Measurements from ENCODE around the gene TCERG1L. TPM values are rescaled to one million over a fixed set of nuclear protein-coding genes. Genes with fewer than 3 reads are reported as not detected.

Gene TCERG1L
- total and polyA plus RNA-seq, 8 donors = 0.18 TPM; not detected in 7

DNA sequence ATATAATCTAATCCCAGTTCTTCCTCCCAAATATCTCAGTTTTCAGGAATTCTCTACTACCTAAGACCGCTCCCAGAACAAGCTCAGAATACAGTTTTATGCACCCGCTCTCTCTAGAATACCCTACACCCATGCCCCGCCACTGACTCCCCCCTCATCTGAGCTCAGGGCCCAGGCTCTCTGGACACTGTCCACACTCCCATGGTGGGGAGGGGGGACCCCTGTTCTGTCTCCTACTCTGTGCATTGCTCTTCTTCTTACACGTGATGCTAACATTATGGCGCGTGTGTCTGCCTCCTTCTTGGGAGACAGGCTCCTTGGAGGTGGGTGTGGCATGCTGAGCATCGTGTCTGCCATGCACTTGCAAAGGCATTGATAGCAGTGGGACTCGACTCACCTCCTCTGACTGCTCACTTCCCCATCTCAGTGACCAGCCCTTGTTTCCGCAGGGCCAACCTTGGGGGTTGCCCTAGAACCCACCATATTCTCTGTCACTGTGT, 127.9 kb downstream of the TCERG1L start:
- no peak overlapping the region for H3K4me3 ChIP-seq
- no peaks in the 10 kb centered on the region for H3K36me3 ChIP-seq
- no peaks in the 10 kb centered on the region for H3K9me3 ChIP-seq
- 81 to 89% (median 86%) methylated on average over 9 of the region's 9 CpGs for WGBS, 5 donors
- peaks cover 0 to 39% (median 0%) of the 10 kb centered on the region in 3 donors for H3K27me3 ChIP-seq
- H3K27ac ChIP-seq = no peak overlapping the region
- TF ChIP-seq POLR2AphosphoS5 (IDR thresholded peaks at IDR 0.05) (no peak), EP300 (IDR thresholded peaks at IDR 0.05) (no peak), POLR2A (IDR thresholded peaks at IDR 0.05) (no peak)
- TF ChIP-seq, protein P1, sequence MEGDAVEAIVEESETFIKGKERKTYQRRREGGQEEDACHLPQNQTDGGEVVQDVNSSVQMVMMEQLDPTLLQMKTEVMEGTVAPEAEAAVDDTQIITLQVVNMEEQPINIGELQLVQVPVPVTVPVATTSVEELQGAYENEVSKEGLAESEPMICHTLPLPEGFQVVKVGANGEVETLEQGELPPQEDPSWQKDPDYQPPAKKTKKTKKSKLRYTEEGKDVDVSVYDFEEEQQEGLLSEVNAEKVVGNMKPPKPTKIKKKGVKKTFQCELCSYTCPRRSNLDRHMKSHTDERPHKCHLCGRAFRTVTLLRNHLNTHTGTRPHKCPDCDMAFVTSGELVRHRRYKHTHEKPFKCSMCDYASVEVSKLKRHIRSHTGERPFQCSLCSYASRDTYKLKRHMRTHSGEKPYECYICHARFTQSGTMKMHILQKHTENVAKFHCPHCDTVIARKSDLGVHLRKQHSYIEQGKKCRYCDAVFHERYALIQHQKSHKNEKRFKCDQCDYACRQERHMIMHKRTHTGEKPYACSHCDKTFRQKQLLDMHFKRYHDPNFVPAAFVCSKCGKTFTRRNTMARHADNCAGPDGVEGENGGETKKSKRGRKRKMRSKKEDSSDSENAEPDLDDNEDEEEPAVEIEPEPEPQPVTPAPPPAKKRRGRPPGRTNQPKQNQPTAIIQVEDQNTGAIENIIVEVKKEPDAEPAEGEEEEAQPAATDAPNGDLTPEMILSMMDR (IDR thresholded peaks at IDR 0.05) = no peak
- H3K4me1 ChIP-seq = peaks cover 0 to 6% (median 0%) of the 10 kb centered on the region in 4 donors
- intact Hi-C loops (cut with DNase I; ENCODE audit: low total_unique reads) = no loop called here
- DNase-seq = no peak

DNA sequence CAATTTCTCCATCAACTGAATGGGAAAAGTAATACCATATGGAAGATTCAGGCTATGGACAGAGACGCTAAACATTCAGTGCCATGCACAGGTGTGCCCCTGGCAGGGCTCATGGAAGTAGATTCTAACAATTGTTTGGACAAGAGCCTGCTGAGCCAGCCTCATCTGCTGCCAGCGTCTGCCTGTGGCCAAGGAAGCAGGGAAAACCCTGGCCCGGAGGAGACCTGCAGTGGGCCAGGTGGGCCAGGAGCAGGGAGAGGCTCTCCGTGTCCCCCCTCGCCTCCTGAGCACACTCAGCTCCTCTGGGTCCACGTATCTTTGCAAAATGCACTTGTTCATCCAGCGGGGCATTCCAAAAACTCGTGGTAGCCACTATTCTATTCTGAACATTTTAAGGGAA, 130.1 kb downstream of the TCERG1L start:
- H3K4me1 ChIP-seq = peaks cover 0 to 6% (median 0%) of the 10 kb centered on the region in 4 donors
- no peaks in the 10 kb centered on the region for H3K36me3 ChIP-seq
- intact Hi-C loops (cut with DNase I; ENCODE audit: low total_unique reads) = no loop called here
- TF ChIP-seq POLR2AphosphoS5 (IDR thresholded peaks at IDR 0.05) = no peak
- TF ChIP-seq, protein P1 (IDR thresholded peaks at IDR 0.05) = no peak
- TF ChIP-seq POLR2A (IDR thresholded peaks at IDR 0.05) = no peak
- no peak for TF ChIP-seq EP300 (IDR thresholded peaks at IDR 0.05)
- no peaks in the 10 kb centered on the region for H3K9me3 ChIP-seq
- H3K27me3 ChIP-seq = peaks cover 0 to 26% (median 0%) of the 10 kb centered on the region in 3 donors
- H3K4me3 ChIP-seq = no peak overlapping the region
- 69 to 80% (median 76%) methylated on average over 8 of the region's 8 CpGs for WGBS, 5 donors
- DNase-seq = no peak
- no peak overlapping the region for H3K27ac ChIP-seq

DNA sequence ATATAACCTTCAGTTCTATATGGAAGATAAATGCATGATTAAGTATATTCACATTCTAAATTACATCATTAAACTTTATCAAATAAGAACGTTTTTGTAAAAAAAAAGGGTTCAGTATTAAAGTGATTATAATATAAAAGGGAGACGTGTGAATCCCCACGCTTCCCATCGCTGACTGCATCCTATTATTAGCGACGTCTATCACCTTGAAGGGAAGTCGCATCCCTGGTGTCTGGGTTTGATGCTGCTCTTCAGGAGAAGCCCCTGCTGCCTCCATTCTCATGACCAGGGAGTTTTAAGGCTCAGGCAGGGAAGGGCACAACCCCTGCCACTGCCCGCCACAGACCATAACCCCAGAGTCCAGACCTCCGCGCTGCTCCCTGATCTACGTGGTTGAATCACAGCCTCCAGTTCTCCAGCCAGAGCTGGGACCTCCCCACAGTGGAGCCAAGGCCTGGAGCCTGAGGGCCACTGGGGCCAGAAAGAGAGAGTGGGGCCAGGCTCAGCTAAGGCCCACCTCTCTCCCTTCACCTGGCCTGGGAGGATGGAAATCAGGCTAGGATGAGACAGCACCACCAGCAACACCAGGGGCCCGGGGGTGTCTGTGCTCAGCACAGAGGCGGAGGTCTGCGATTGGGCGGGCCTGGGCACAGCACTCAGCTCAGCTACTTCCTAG, 130.6 kb downstream of the TCERG1L start:
- no peak for DNase-seq
- Histone ChIP-seq H3K9me3 (no peaks in the 10 kb centered on the region), H3K4me1 (peaks cover 0 to 6% (median 0%) of the 10 kb centered on the region in 4 donors), H3K36me3 (no peaks in the 10 kb centered on the region), H3K27ac (no peak overlapping the region), H3K27me3 (peaks cover 0 to 26% (median 0%) of the 10 kb centered on the region in 3 donors), H3K4me3 (no peak overlapping the region)
- WGBS, 5 donors = 79 to 90% (median 87%) methylated on average over 13 to 15 of the region's 15 CpGs
- intact Hi-C loops (cut with DNase I; ENCODE audit: low total_unique reads) = no loop called here
- TF ChIP-seq EP300 (IDR thresholded peaks at IDR 0.05) = no peak
- TF ChIP-seq POLR2AphosphoS5 (IDR thresholded peaks at IDR 0.05) = no peak
- TF ChIP-seq, protein P1 (IDR thresholded peaks at IDR 0.05) = no peak
- no peak for TF ChIP-seq POLR2A (IDR thresholded peaks at IDR 0.05)

DNA sequence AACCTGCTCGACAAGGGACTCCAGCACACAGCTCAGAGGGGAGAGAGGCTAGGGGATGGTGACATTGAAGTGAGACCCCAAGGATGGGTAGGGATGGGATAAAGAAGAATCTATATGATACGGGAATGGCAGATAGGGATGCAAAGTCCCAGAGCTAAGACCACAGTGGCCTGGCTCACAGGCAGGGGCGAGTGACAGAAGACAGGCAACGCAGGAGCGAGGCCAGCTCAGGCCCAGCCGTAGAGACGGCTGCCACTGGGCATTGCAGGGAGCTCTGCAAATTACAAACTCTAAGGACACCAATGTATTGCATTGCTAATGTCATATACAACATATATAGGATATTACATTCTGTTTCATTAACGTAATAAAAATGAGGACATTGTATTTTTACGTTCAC, 131.4 kb downstream of the TCERG1L start:
- DNase-seq = no peak
- TF ChIP-seq, protein P1 (IDR thresholded peaks at IDR 0.05) = no peak
- TF ChIP-seq POLR2AphosphoS5 (IDR thresholded peaks at IDR 0.05) = no peak
- intact Hi-C loops (cut with DNase I; ENCODE audit: low total_unique reads) = no loop called here

More for the DNA sequence above, 131.4 kb downstream of the TCERG1L start:
- Histone ChIP-seq H3K4me1 (peaks cover 0 to 6% (median 0%) of the 10 kb centered on the region in 4 donors), H3K9me3 (no peaks in the 10 kb centered on the region), H3K4me3 (no peak overlapping the region), H3K36me3 (no peaks in the 10 kb centered on the region), H3K27ac (no peak overlapping the region), H3K27me3 (peaks cover 0 to 26% (median 0%) of the 10 kb centered on the region in 3 donors)
- WGBS, 5 donors = 75 to 88% (median 79%) methylated on average over 8 to 9 of the region's 9 CpGs

All from stomach (tissue), 9 donors.